HEK293T (cell line): Measurements from ENCODE around the gene WIPF3.

Experiments used
- BHLHE40 ChIP-seq: fragments of 450-650 bp; IDR thresholded peaks from 2 replicates; pipeline ENCODE4 v1.6.1; 2016; ENCODE audit warnings: mild to moderate bottlenecking, moderate library complexity, borderline replicate concordance
- ELF4 ChIP-seq: fragments of 450-650 bp; IDR thresholded peaks from 2 replicates; pipeline ENCODE4 v1.6.1; 2017; ENCODE audit warnings: antibody characterized with exemption
- FOXM1 ChIP-seq: fragments of 450-650 bp; IDR thresholded peaks from 2 replicates; pipeline ENCODE4 v1.6.1; 2017; ENCODE audit warnings: mild to moderate bottlenecking, borderline replicate concordance
- L3MBTL2 ChIP-seq: fragments of 450-650 bp; conservative IDR thresholded peaks from 2 replicates; pipeline ENCODE4 v1.6.1; 2016; ENCODE audit warnings: mild to moderate bottlenecking
- SP1 ChIP-seq: fragments of 450-650 bp; IDR thresholded peaks from 2 replicates; pipeline ENCODE4 v1.6.1; 2017
- TARDBP ChIP-seq: fragments of 450-650 bp; IDR thresholded peaks from 2 replicates; pipeline ENCODE4 v1.6.1; 2016
- ZNF384 ChIP-seq: fragments of 450-650 bp; IDR thresholded peaks from 2 replicates; pipeline ENCODE4 v1.6.1; 2016

DNA sequence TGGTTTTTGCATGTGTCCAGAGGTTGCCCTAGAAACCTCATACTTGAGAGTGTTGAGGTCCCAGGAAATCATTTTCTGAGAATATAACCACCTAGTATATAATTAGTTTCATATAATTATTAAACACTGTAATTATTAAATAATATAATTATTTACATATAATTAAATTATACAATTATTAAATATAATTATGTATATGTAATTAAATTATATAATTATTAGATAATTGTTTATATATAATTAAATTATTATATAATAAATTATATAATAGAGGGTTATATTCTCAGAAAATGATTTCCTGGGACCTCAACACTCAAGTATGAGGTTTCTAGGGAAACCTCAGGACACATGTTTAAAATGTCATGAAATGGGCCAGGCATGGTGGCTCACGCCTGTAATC is 155.7 kb downstream of the WIPF3 start:
- TF ChIP-seq FOXM1 = no peak
- no peak for TF ChIP-seq BHLHE40
- TF ChIP-seq TARDBP = no peak
- TF ChIP-seq ZNF384 = no peak
- TF ChIP-seq SP1 = no peak
- TF ChIP-seq ELF4 = no peak
- TF ChIP-seq L3MBTL2 = no peak
